Type B pancreatic cell (in vitro differentiated cells): ENCODE data around the gene KRTAP10-5. TPM values are rescaled to one million over a fixed set of nuclear protein-coding genes. Genes with fewer than 3 reads are reported as not detected.

Experiments used
- DNase-seq: peaks from one replicate; pipeline ENCODE4 v3.0.0; 2021; ENCODE audit warnings: mixed read lengths; ENCODE audit not compliant: unreplicated experiment; ENCODE audit errors: extremely low spot score
- H3K27ac Mint-ChIP-seq: 2 replicates; pipeline ENCODE4 v1.8.0; 2021; ENCODE audit warnings: mild to moderate bottlenecking, mixed read lengths
- H3K27me3 Mint-ChIP-seq: 2 replicates; pipeline ENCODE4 v1.8.0; 2021; ENCODE audit warnings: mixed read lengths
- H3K36me3 Mint-ChIP-seq: 2 replicates; pipeline ENCODE4 v1.8.0; 2021; ENCODE audit warnings: mixed read lengths
- H3K4me1 Mint-ChIP-seq: one replicate; pipeline ENCODE4 v1.8.0; 2021; ENCODE audit warnings: mixed read lengths; ENCODE audit not compliant: unreplicated experiment
- H3K4me3 Mint-ChIP-seq: 2 replicates; pipeline ENCODE4 v1.8.0; 2021; ENCODE audit warnings: mild to moderate bottlenecking, mixed read lengths
- H3K9me3 Mint-ChIP-seq: 2 replicates; pipeline ENCODE4 v1.8.0; 2021; ENCODE audit warnings: mixed read lengths
- total RNA-seq: library from RNA; stranded (reverse); gene quantifications from 2 replicates; pipeline ENCODE4 v1.2.1, GENCODE V29; 2021; ENCODE audit warnings: low replicate concordance
- TF ChIP-seq, protein P1 (sequence below): fragments of 200-600 bp; sonication (generic); conservative IDR thresholded peaks from 2 replicates; pipeline ENCODE4 v1.5.0; 2021; ENCODE audit warnings: antibody characterized with exemption, mild to moderate bottlenecking

KRTAP10-5 gene
- total RNA-seq, 1 donor from 2014 or later, result not detected

DNA sequence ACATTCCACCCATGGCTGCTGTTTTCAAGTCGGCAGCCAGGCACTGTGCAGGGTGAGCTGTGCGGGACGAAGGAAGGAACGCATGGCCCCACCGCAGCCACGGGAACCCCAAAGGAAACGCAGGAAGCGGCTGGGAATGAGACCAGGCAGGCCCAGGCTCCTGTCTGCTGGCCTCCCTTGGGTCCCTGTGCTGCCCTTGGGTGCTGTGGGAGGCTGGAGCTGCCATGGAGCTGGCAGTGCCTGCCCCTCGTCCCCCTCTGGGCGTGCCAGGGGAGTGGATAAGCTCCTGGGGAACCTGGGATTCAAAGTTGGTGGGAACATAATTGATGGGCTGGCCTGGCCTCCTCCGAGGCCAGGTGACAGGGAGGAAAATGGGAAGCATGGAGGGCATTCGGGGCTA lies 12.1 kb downstream of the KRTAP10-5 start:
- H3K9me3 Mint-ChIP-seq, result peaks cover 5% of the 10 kb centered on the region
- no peak overlapping the region for H3K4me3 Mint-ChIP-seq
- H3K27me3 Mint-ChIP-seq, result peaks cover 3% of the 10 kb centered on the region
- H3K27ac Mint-ChIP-seq, result no peak overlapping the region
- no peak for DNase-seq
- H3K36me3 Mint-ChIP-seq, result no peaks in the 10 kb centered on the region
- H3K4me1 Mint-ChIP-seq, result no peaks in the 10 kb centered on the region
- TF ChIP-seq, protein P1, sequence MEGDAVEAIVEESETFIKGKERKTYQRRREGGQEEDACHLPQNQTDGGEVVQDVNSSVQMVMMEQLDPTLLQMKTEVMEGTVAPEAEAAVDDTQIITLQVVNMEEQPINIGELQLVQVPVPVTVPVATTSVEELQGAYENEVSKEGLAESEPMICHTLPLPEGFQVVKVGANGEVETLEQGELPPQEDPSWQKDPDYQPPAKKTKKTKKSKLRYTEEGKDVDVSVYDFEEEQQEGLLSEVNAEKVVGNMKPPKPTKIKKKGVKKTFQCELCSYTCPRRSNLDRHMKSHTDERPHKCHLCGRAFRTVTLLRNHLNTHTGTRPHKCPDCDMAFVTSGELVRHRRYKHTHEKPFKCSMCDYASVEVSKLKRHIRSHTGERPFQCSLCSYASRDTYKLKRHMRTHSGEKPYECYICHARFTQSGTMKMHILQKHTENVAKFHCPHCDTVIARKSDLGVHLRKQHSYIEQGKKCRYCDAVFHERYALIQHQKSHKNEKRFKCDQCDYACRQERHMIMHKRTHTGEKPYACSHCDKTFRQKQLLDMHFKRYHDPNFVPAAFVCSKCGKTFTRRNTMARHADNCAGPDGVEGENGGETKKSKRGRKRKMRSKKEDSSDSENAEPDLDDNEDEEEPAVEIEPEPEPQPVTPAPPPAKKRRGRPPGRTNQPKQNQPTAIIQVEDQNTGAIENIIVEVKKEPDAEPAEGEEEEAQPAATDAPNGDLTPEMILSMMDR, result no peak

DNA sequence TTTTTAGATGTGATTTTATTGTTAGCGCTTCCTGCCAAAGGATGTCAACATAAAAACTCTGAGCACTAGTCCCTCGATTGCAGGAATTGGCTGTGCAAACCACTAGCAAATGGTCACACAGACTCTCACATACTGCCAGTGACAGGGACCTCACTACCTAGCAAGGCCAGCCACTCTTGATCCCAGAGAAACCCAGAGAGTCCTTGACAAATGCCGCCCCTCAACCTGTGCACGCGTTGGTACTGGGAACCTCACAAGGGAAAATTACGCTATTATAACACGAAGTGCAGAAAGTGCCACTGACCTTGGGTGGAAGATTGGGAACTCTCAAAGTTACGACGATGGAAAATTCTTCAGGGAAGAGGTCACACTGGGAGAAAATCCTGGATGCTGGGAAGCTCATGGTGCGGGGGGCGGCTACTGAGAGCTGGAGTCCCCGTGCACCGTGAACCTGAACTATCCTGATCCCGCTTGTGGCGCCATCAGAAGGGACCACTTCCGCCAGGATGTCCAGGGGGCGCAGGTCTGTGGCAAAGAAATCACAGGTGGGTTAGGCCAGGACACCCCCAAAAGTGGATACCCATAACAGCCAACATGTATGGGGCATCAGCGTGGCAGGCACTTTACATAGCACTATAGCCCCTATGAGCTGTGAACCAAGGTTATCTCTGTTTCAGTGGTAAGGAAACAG lies 12.8 kb downstream of the KRTAP10-5 start:
- TF ChIP-seq, protein P1, result no peak
- no peaks in the 10 kb centered on the region for H3K36me3 Mint-ChIP-seq
- no peaks in the 10 kb centered on the region for H3K4me1 Mint-ChIP-seq
- DNase-seq, result no peak
- peaks cover 5% of the 10 kb centered on the region for H3K9me3 Mint-ChIP-seq
- no peak overlapping the region for H3K4me3 Mint-ChIP-seq
- no peak overlapping the region for H3K27ac Mint-ChIP-seq
- peaks cover 3% of the 10 kb centered on the region for H3K27me3 Mint-ChIP-seq

DNA sequence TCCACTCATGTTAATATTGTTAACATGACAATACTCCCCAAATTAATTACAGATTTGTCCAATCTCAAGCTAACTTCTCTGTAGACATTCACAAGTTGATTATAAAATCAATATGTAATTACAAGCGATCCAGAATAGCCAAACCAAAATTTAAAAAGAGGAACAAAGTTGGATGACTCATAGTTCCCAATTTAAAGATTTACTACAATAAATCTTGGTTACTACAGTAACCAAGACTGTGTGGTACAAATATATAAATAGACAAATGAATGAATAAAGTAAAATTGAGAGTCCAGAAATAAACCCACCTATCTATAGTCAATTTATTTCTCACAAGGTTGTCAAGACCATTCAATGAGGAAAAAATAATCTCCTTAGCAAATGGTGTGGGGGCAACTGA lies 14.0 kb downstream of the KRTAP10-5 start:
- H3K4me1 Mint-ChIP-seq, result no peaks in the 10 kb centered on the region
- no peak overlapping the region for H3K27ac Mint-ChIP-seq
- no peak overlapping the region for H3K4me3 Mint-ChIP-seq
- no peak for DNase-seq
- peaks cover 2% of the 10 kb centered on the region for H3K9me3 Mint-ChIP-seq
- TF ChIP-seq, protein P1, result no peak
- no peaks in the 10 kb centered on the region for H3K36me3 Mint-ChIP-seq
- peaks cover 7% of the 10 kb centered on the region for H3K27me3 Mint-ChIP-seq

DNA sequence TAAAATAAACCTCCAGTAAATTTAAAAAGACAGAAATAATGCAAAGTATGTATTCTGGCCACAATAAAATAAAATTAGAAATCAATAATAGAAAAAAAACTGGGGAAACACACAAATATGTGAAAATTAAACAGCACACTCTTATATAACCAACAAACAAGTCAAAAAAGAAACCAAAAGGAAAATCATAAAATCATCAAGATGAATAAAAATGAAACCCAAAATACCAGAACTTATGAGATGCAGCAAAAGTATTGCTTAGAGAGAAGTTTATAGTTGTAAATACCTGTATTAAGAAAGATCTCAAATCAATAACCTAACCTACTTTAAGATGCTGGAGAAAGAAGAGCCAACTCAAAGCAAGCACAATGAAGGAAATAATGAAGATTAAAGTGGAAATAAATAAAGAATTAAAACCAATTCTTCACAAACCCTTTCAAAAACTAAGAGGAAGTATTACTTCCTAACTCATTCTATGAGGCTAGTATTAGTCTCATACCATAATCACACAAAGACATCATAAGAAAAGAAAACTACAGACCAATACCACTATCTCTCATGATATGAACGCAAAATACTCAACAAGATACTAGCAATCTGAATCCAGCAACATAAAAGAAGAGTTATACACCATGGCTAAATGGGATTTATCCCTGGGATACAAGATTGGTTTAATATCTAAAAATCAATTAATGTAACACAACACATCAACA lies 15.4 kb downstream of the KRTAP10-5 start:
- Mint-ChIP-seq H3K27me3 (peaks cover 6% of the 10 kb centered on the region), H3K36me3 (no peaks in the 10 kb centered on the region), H3K9me3 (no peaks in the 10 kb centered on the region), H3K4me3 (no peak overlapping the region), H3K4me1 (no peaks in the 10 kb centered on the region), H3K27ac (no peak overlapping the region)
- no peak for DNase-seq
- TF ChIP-seq, protein P1, result no peak

DNA sequence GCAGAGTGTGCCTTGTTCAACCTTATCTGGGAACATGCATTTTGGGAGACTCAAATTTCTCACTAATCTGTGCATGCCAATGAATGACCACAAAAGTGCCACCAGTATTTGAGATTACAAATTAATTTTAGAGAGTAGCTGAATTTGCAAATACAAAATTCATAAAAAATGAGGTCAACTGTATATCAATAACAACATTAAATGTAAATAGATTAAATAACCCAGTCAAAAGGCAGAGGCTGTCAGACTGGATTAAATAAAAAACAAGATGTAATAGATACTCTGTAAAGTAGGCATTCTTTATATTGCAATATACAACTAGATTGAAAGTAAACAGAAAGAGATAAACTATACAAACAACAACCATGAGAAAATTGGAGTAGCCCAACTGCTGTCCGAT lies 16.3 kb downstream of the KRTAP10-5 start:
- Mint-ChIP-seq H3K4me3 (no peak overlapping the region), H3K4me1 (no peaks in the 10 kb centered on the region), H3K36me3 (no peaks in the 10 kb centered on the region), H3K9me3 (no peaks in the 10 kb centered on the region), H3K27ac (no peak overlapping the region), H3K27me3 (peaks cover 6% of the 10 kb centered on the region)
- TF ChIP-seq, protein P1, result no peak
- no peak for DNase-seq
